ENCODE data around the gene NANOGP8.
"Not testable (repeated sequence)": the region's sequence is repeated elsewhere in the genome, so short reads cannot be mapped to it uniquely, and the experiment has no call there.

The NANOGP8 gene

DNA sequence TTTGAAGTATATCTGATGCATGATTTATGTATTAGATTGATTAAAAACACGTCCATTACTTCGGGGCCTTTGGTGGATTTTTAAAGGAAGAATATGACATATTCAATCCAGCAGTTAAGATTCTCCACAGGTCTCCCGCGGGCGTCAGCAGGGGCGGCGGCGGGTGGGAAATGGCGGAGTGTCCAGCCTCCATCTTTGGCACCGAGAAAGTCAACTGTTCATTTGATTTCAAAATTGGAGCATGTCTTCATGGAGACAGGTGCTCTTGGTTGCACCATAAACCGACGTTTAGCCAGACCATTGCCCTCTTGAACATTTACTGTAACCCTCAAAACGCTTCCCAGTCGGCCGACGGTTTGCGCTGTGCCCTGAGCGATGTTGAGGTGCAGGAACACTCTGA is 7.2 kb upstream of the NANOGP8 start:
- DNase-seq: no peak

DNA sequence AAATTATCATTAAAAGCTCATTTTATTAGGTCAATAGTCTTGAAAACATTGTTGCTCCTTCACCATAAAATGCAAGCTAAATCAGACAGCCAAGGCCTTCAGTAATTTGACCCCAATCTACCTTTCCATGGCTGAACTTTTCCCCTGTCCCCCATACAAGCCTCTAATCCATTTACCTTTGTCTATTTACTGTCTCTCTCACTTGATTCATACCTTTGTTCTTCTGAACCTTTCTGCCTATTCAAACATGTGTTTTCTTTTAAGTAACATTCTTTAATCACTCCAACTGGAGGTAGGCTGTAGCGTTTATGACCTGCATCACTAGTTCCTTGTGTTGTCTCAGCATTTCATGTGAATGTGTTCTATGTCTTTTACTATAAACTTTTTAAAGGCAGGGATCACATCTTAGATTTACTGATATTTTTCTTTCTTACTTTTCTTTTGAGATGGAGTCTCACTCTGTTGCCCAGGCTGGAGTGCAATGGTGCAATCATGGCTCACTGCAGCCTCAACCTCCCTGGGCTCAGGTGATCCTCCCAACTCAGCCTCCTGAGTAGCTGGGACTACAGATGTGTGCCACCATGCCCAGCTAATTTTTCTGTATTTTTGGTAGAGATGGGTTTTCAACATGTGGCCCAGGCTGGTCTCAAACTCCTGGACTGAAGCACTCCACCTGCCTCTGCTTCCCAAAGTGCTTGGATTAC is 5.2 kb upstream of the NANOGP8 start:
- DNase-seq: no peak

DNA sequence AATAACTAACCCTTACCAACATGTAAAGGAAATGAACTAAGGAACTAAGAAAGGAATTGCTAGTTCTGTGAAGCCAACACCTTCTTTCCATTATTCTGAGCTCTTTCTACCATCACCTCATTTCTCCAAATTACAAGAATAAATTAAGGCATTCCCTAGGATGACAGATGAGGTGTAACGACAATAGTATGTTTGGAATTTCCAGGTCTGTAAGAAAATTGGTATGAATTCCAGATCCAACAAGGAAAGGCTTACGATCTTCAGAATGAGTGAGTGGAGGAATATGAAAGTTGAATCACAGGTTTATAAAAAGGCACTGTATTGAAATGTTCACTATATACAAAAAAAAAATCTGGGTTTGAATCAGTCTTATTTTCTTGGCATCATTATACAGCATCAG is 4.5 kb upstream of the NANOGP8 start:
- DNase-seq: no peak

DNA sequence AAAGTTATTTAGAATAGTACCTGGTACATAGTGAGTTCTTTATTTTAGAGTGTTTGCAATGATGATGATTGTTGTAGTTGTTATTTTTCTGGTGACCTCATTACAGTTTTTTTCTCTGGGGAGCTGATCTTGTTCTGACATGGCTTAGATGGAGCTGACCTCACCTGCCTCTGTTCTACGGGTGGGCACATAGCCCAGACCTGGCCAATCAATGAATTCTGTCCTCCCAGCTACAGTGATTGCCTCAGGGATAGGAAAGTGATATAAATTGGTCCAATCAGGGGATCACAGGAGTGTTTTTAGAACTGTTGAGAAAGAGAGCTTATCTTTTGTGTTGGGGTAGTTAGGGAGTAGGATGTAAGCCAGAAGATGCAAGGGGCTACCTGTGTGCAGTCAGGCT is 3.2 kb upstream of the NANOGP8 start:
- DNase-seq: no peak

DNA sequence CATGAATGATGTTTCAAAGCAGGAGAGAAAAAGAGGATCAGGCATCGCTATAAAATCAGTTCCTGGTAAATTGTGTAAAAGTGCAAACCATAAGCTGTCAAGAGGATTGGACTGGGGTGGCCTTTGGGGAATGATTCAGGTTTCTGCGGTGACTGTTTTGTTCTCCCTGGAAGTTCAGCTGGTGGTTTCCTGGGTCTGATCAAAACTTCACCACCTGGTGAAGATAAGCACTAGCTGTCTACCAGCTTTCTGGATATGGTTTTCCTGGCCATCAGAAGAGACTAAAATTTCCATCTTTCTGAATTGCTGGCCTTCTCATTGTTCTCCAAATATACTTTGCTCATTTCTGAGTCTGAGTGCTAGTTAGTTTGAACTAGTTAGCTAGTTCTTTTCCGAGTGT is 2.7 kb upstream of the NANOGP8 start:
- no peak for DNase-seq

DNA sequence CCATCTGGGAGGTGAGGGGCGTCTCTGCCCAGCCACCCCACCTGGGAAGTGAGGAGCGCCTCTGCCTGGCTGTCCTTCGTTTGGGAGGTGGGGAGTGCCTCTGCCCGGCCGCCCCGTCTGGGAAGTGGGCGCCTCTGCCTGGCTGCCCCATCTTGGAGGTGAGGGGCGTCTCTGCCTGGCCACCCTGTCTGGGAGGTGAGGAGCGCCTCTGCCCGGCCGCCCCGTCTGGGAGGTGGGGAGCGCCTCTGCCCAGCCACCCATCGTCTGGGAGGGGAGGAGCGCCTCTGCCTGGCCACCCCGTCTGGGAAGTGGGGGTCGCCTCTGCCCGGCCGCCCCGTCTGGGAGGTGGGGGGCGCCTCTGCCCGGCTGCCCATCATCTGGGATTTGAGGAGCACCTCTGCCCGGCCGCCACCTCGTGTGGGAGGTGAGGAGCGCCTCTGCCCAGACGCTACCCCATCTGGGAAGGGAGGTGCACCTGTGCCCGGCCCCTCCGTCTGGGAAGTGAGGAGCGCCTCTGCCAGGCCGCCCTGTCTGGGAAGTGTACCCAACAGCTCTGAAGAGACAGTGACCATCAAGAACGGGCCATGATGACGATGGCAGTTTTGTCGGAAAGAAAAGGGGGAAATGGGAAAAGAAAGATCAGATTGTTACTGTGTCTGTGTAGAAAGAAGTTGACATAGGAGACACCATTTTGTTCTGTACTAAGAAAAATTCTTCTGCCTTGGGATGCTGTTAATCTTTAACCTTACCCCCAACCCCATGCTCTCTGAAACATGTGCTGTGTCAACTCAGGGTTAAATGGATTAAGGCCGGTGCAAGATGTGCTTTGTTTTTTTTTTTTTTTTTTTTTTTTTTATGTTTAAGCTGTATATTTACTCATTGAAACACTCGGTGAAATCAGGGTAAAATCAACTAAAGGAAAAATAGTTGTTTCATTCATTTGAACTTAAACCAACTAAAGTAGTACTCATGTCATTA is 2.4 kb downstream of the NANOGP8 start:
- DNase-seq: not testable (repeated sequence)

DNA sequence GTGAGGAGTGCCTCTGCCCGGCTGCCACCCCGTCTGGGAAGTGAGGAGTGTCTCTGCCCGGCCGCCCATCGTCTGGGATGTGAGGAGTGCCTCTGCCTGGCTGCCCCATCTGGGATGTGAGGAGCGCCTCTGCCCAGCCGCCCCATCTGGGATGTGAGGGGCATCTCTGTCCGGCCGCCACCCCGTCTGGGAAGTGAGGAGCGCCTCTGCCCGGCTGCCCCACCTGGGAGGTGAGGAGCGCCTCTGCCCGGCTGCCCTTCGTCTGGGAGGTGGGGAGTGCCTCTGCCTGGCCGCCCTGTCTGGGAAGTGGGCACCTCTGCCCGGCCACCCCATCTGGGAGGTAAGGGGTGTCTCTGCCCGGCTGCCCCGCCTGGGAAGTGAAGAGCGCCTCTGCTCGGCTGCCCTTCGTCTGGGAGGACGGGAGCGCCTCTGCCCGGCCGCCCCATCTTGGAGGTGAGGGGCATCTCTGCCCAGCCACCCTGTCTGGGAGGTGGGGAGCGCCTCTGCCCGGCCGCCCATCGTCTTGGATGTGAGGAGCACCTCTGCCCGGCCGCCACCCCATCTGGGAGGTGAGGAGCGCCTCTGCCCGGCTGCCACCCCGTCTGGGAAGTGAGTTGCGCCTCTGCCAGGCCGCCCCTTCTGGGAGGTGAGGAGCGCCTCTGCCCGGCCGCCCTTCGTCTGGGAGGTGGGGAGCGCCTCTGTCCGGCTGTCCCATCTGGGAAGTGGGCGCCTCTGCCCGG is 3.3 kb downstream of the NANOGP8 start:
- DNase-seq: not testable (repeated sequence)

DNA sequence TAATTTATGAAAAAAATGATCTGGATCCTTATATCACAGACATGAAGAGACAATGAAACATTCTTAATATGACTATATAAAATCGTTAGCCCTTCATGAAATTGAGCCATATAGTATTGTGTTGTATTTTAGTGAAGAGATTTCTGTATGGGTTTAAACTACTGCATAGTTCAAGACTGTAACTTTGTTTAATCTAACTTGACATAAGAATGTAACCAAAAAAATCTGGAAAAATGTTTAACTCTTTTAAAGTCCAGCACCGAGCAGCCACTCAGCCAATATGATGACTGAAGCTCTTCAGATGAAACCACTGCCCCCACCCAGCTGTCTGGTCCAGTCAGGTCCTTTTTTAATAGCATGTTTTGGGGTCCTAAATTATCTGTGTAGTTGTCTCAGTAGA is 4.9 kb downstream of the NANOGP8 start:
- no peak for DNase-seq

DNA sequence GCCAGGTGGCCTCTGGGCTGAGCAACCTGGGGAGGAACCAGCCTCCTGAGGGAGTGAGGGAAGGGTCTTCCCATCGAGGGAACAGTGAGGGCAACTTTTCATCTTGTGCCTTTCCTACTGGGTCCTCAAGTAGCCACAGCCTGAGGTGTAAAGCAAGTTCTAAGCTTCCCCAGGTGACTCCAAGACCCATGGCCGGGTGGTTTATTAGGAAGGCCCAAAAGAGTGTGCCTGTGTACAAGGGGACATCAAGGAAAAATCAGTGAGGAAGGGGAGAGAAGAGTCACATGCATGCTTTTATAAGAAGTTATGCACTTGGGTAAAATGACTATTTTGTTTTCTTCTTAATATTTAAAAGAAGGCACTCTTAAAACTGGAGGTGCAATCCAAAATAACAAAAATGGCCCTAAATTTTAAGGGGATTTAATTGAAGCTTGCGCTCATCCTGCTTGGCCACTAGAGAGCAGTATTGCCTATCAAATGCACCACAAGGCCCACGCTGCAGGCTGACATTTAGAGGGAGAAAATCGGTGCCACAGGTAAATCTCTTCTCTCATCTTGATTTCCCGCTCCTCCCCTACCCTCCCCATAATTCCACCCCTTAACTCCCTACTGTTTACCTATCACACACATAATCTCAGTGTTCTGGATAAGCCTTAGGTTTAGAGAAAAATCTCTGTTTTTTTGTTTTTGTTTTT is 6.7 kb downstream of the NANOGP8 start:
- DNase-seq: peak; percentile 64

DNA sequence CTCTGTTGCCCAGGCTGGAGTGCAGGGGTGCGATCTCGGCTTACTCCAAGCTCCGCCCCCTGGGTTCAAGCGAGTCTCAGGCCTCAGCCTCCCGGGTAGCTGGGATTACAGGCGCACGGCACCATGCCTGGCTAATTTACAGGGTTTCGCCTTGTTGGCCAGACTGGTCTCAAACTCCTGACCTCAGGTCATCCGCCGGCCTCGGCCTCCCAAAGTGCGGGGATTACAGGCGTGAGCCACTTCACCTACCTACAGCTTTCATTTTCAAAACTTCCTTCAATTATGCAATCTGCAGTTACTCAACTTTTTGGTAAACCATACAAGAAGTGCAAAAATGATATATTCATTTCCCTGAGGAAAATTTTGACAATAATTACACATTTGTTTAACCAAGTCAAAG is 14.0 kb downstream of the NANOGP8 start:
- no peak for DNase-seq

DNA sequence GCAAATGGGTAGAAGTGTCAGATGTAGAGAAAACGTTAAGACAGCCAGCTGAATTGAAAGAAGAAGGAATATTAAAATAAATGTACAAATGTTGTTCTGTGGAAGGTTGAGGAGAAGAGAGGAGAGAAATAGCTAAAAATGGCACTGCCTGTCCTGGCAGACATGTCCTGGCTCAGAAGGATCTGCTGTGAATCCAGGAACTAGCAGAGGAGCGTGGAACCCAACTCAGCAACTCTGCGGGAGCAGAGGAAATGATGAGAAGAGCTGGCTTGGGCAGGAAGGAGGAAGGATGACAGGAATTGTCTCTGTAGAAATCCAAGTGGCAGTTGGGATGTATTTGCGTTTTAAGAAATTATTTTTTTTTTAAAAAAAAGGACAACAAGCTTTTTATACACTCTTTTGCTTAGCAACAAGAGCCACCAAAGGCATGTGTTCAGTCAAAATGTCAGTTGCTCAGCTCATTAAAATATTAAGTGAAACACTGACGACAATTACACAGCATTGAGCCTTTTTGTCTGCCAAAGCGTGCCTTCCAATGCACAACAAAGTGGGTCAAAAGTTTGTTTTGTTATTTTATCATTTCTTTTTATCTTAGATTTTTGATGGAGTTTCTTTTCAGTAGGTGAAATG is 16.1 kb downstream of the NANOGP8 start:
- peak; percentile 4 for DNase-seq

DNA sequence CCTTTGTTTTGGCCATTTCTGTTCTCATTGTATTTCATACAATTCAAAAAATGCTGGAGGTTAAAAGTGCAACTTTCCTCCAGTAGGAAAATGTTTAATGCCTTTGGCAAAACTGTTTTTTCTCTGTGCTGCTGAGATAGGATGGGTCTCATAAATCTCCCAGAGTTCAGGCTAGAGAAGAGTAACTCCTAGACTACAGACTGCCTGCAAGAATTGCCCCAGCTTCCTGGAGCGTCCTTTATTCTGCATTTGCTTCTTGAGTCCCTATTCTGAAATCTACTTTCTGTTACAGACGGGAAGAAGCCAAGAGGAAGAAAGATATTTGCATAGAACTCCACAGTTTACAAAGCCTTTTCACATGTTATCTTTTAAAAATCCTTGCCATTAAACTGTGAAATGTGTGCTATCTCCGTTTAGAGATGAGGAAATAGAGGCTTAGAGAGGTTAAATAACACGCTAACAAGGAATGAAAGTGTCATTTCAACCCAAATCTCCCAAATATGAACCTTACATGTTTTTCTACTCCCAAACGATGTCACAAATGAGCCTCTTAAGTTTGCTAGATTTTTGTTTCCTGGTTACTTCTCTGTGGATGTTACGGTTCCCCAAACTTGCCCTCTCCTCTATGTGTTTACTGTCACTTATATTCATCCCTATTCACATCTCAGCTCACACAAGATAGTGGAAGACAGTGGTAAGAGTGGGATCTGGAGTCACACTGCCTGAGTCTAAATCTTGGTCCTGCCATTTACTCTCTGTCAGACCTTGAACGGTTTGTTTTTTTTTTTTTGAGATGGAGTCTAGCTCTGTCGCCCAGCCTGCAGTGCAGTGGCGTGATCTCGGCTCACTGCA is 17.4 kb downstream of the NANOGP8 start:
- no peak for DNase-seq

DNA sequence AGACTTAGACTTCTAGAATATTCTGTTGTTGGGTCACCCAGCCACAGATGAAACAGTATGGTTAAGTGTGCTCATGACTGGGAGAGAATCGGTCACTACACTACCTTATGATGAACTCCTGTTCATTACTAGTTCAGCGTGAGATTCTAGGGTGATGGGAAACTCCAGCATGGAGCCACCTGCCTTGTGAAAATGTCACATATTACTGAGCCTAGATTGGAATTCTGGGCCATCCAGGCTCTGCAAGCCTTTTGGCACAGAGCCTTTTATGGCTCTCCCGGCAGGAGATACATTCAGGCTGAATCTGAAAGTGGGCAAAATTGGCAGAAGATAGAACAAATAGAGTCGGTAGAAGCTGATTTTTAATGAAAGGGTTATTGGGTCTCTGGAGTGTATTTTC is 19.0 kb downstream of the NANOGP8 start:
- DNase-seq: no peak

DNA sequence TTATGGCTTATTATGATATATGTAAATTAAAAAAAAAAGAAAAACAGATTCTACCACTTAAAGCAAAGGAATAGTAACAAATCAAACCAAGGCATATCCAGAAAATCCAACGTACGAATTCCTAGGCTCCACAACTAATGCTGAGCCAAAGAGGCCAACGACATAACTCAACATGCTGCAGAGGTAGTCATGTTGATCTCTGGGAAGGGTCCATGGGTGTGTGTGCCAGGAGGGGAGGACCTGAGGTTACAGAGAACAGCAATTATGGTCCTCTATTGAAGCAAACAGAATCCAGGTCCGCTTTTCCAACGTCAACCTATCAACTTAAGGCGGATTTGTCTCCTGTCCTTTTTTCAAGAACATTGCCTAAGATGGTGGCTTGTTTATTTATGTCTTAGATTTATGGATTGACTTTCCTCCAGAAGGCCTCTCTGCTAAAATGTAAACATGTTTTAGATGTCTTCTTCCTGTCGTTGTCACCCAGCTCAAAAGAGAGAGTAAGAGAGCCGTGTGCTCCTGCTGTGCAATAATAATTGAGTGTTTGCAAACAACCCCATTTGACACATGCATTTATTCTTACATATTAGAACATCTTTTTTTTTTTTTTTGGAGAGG is 20.4 kb downstream of the NANOGP8 start:
- DNase-seq: no peak

DNA sequence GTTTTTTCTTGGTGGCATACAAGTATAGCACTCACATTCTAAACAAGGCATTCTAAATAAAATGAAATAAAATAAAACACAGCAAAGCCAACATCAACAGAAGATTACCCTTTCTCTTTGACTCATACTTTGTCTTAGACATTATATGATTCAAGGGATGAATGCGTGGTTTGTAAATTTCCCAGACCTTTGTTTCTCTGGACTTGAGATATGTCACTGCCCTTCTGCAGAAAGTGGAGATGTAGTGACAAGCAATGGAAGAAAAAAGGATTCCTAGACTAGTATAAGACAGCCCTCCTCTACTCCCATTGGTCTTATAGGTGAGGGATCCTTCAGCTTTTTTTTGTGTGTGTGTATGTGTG is 22.4 kb downstream of the NANOGP8 start:
- no peak for DNase-seq

DNA sequence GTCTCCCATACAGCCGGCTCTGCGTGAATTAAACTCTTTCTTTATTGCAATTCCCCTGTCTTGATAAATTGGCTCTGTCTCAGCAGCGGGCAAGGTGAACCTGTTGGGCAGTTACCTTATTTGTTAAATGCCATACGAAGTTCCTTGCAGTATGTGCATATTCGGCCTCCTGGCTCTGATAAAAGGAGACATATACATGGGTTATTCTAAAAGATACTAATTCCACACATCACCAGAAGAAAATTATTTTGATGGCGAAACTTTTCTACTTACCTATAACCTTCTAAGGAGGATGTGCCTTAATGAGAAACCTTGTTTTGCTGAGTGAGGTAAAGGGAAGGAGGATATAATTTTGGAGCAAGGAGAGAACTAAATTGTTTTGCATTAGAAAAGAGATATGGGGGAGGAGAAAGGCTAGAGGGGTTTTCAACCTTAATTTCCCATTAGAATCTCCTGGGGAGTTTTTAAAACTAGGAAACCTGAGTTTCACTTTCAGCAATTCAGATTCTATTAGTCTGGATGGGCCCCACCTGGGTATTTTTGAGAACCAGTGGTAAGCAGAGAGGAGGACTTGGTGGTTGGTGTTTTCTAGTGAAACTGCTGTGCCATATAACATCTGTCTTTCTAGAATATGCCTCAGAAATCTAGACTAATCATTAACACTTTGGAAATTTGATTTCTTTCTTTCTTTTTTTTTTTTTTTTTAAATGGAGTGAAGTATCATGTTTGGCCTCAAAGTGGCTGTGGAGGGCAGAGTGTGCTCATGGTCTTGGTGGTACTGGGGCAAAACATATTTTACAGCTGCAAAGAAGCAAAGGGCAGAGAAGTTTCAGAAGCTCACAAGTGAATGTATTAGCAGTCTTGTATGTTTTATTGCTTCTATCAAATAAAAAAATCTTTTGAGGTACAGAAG is 23.0 kb downstream of the NANOGP8 start:
- no peak for DNase-seq

DNA sequence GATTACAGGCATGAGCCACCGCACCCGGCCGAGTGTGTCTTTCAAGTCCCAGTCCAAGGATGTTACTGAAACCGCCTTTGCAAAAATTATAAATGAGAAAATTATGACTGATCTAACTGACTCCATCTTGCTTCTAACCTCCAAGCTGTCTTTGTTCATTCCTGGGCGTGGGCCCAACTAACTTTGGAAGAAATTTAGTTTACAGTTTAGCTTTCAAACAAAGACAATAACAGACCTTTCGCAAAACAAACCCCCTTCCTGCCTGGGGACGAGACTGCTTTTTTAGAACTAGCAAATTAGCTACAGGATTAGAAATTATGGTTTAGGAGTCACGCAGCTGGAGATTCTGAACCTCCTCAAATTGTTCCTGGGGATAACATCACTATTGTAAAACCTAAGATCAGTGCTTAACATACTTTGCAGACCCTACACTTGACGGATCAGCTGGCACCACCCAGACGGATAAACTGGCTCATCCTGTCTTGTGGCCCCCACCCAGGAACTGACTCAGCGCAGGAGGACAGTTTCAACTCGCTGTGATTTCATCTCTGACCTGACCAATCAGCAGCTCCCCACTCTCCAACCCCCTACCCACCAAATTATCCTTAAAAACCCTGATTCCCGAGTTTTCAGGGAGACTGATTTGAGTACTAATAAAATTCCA is 23.8 kb downstream of the NANOGP8 start:
- no peak for DNase-seq

DNA sequence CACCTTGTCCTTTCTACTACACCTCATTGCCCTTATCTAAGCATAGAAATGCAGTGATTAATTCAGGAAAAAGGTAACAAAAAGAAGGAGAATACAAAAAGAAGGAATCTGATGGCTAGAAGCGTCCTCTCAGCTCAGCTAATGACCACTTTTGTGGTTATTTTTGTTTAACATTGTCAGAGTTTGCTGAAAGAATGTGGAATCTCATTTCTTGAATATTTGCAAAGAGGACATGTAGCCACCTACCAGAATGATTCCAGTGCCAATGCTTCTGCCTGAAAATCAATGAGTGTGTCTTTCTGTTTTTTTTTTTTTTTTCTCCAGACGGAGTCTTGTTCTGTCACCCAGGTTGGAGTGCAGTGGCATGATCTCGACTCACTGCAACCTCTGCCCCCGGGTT is 24.5 kb downstream of the NANOGP8 start:
- DNase-seq: no peak

DNA sequence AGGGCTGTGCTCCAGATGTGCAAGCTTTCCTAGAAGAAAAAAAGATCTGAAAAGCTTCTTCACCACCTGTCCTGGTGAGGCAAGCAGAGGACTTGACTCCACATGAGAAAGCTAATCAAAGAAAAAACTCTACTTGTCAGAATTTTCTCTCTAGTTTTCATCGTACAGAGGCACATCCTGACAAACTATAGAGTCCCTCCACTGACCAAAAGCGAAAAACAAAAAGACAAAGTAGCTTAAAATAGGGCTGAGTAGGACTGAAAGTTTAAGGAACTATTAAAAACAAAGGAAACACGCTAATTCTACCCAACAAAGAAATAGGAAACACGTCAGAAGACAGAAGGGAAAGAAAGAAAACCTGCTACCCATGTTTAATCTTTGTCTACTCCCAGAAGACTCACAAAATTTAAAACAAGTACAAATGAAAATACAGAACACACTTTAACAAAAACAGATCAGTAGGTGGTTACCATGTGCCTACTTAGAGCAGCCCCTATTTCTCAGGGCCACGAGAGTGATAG is 26.5 kb downstream of the NANOGP8 start:
- DNase-seq: no peak
